HG03558 (cell line): ENCODE measurements around the gene NOM1.

Experiments used
- ATAC-seq: cut with Tn5 transposase; IDR thresholded peaks from one replicate; pipeline ENCODE4 v1.9.1; 2021; ENCODE audit warnings: moderate number of reproducible peaks; ENCODE audit not compliant: unreplicated experiment; ENCODE audit errors: extremely low read depth

Gene NOM1

GRCh38 chr7:156975620-156976019 lies 26.1 kb downstream of the NOM1 start:
- ATAC-seq, result no peak

GRCh38 chr7:156979007-156979606 lies 29.6 kb downstream of the NOM1 start:
- ATAC-seq, result no peak

- no peak for ATAC-seq
Observed at GRCh38 chr7:156979711-156980110, 30.2 kb downstream of the NOM1 start.

GRCh38 chr7:156984174-156984891 lies 34.8 kb downstream of the NOM1 start:
- no peak for ATAC-seq

- no peak for ATAC-seq
Observed at GRCh38 chr7:156985101-156985992, 35.8 kb downstream of the NOM1 start.

- ATAC-seq, result no peak
Observed at GRCh38 chr7:156986378-156986777, 36.9 kb downstream of the NOM1 start.

GRCh38 chr7:156988343-156989185 lies 39.1 kb downstream of the NOM1 start:
- ATAC-seq, result no peak

GRCh38 chr7:156989766-156990535 lies 40.4 kb downstream of the NOM1 start:
- no peak for ATAC-seq

- ATAC-seq, result no peak
Observed at GRCh38 chr7:156993021-156993924, 43.8 kb downstream of the NOM1 start.

GRCh38 chr7:156993925-156994235 lies 44.4 kb downstream of the NOM1 start:
- ATAC-seq, result no peak

GRCh38 chr7:156994417-156994816 lies 44.9 kb downstream of the NOM1 start:
- ATAC-seq, result no peak

- no peak for ATAC-seq
Observed at GRCh38 chr7:156998988-156999957, 49.8 kb downstream of the NOM1 start.

GRCh38 chr7:156999958-157000726 lies 50.6 kb downstream of the NOM1 start:
- ATAC-seq, result no peak

- ATAC-seq, result no peak
Observed at GRCh38 chr7:157000741-157001653, 51.5 kb downstream of the NOM1 start.

GRCh38 chr7:157001920-157002818 lies 52.7 kb downstream of the NOM1 start:
- ATAC-seq, result no peak
